CD14-positive monocyte (primary cell): Measurements from ENCODE around the gene FAM117B. TPM values are rescaled to one million over a fixed set of nuclear protein-coding genes. Genes with fewer than 3 reads are reported as not detected.
A peak's percentile ranks its signal among the peaks of the same experiment; 100 is the strongest.

Experiments used
- DNase-seq, 3 donors: peaks; one replicate each; pipeline ENCODE4 v3.0.0-alpha.2; 2011 to 2022
- H2AFZ ChIP-seq: 2 replicates; pipeline ENCODE4 v1.6.0; 2012; ENCODE audit warnings: mild to moderate bottlenecking, low read depth, low read length, inconsistent platforms; ENCODE audit not compliant: insufficient read depth, poor library complexity, severe bottlenecking
- H3K27ac ChIP-seq, 2 donors: 1 replicate in 1 of 2; 2 replicates in 1 of 2; pipeline ENCODE4 v1.5.1; 2012 to 2013; ENCODE audit warnings: low read length in 2 of 2, control low read depth in 1 of 2, inconsistent platforms in 1 of 2, low read depth in 1 of 2, mild to moderate bottlenecking in 1 of 2
- H3K27me3 ChIP-seq, 2 donors: one replicate each; pipeline versions ENCODE4 v1.6.0 to v1.6.1; 2011 to 2013; ENCODE audit warnings: low read length in 2 of 2; ENCODE audit not compliant: control insufficient read depth in 2 of 2, insufficient read depth in 2 of 2
- H3K36me3 ChIP-seq, 2 donors: replicated peaks in 1 of 2; 1 replicate in 1 of 2; 2 replicates in 1 of 2; pipeline versions ENCODE4 v1.5.1 to v1.6.1; 2012 to 2013; ENCODE audit warnings: low read length in 2 of 2, control low read depth in 1 of 2, inconsistent platforms in 1 of 2, mild to moderate bottlenecking in 1 of 2; ENCODE audit not compliant: insufficient read depth in 2 of 2, control insufficient read depth in 1 of 2
- H3K4me1 ChIP-seq, 2 donors: 1 replicate in 1 of 2; 2 replicates in 1 of 2; pipeline versions ENCODE4 v1.5.1 to v1.6.1; 2012 to 2013; ENCODE audit warnings: low read length in 2 of 2, control low read depth in 1 of 2, inconsistent platforms in 1 of 2, mild to moderate bottlenecking in 1 of 2, moderate library complexity in 1 of 2; ENCODE audit not compliant: insufficient read depth in 2 of 2, control insufficient read depth in 1 of 2
- H3K4me2 ChIP-seq: replicated peaks from 2 replicates; pipeline ENCODE3; 2012; ENCODE audit warnings: low read length, moderate library complexity, mild to moderate bottlenecking; ENCODE audit not compliant: poor library complexity, severe bottlenecking; ENCODE audit errors: extremely low read depth
- H3K4me3 ChIP-seq, 3 experiments: fragments of 200-600 bp in 1 of 3; sonication (generic) in 1 of 3; replicated peaks in 1 of 3; 1 replicate in 2 of 3; 2 replicates in 1 of 3; pipeline ENCODE4 v1.5.1; 2011 to 2013; ENCODE audit warnings: low read length in 3 of 3, mild to moderate bottlenecking in 3 of 3, control low read depth in 2 of 3, low read depth in 2 of 3, inconsistent platforms in 1 of 3, moderate library complexity in 1 of 3
- H3K79me2 ChIP-seq: 2 replicates; pipeline ENCODE4 v1.6.0; 2012; ENCODE audit warnings: mild to moderate bottlenecking, control low read depth, inconsistent platforms, low read length, moderate library complexity; ENCODE audit not compliant: insufficient read depth
- H3K9ac ChIP-seq: 2 replicates; pipeline ENCODE4 v1.6.0; 2017; ENCODE audit warnings: low read length, mild to moderate bottlenecking; ENCODE audit not compliant: insufficient read depth, poor library complexity, severe bottlenecking
- H3K9me3 ChIP-seq, 2 donors: replicated peaks in 1 of 2; 1 replicate in 1 of 2; 2 replicates in 1 of 2; pipeline versions ENCODE4 v1.5.1 to v1.6.1; 2012 to 2013; ENCODE audit warnings: low read length in 2 of 2, control low read depth in 1 of 2; ENCODE audit not compliant: control insufficient read depth in 1 of 2, insufficient read depth in 1 of 2
- H4K20me1 ChIP-seq: 2 replicates; pipeline ENCODE4 v1.6.0; 2012; ENCODE audit warnings: mild to moderate bottlenecking, low read length, control low read depth, moderate library complexity; ENCODE audit not compliant: insufficient read depth
- H3K27ac Mint-ChIP-seq, 7 donors: one replicate each; pipeline ENCODE4 v1.8.0; 2020; ENCODE audit warnings: mild to moderate bottlenecking in 7 of 7, mixed read lengths in 7 of 7, moderate library complexity in 6 of 7, inconsistent platforms in 2 of 7
- H3K27me3 Mint-ChIP-seq, 3 donors: one replicate each; pipeline ENCODE4 v1.8.0; 2021 to 2022; ENCODE audit warnings: low read depth in 3 of 3, mild to moderate bottlenecking in 3 of 3, mixed read lengths in 3 of 3, moderate library complexity in 3 of 3, inconsistent platforms in 1 of 3
- H3K36me3 Mint-ChIP-seq, 2 donors: one replicate each; pipeline ENCODE4 v1.8.0; 2020; ENCODE audit warnings: mixed read lengths in 2 of 2, inconsistent platforms in 1 of 2, mild to moderate bottlenecking in 1 of 2
- H3K4me1 Mint-ChIP-seq: one replicate; pipeline ENCODE4 v1.8.0; 2020; ENCODE audit warnings: mild to moderate bottlenecking, mixed read lengths
- H3K4me3 Mint-ChIP-seq, 2 donors: one replicate each; pipeline ENCODE4 v1.8.0; 2020; ENCODE audit warnings: mild to moderate bottlenecking in 2 of 2, mixed read lengths in 2 of 2, moderate library complexity in 1 of 2
- H3K9me3 Mint-ChIP-seq, 7 donors: one replicate each; pipeline ENCODE4 v1.8.0; 2020 to 2022; ENCODE audit warnings: mixed read lengths in 7 of 7, mild to moderate bottlenecking in 6 of 7, moderate library complexity in 6 of 7, inconsistent platforms in 2 of 7
- WGBS: methylation state at CpG from one replicate; pipeline ENCODE4 v1.1.5; 2013; ENCODE audit warnings: missing lambda C conversion rate; ENCODE audit not compliant: insufficient coverage; 5-methylcytosine and 5-hydroxymethylcytosine counted together
- intact Hi-C, 2 donors: fragments of 100-400 bp; cut with micrococcal nuclease; formaldehyde crosslinking; loops; one replicate each; pipeline versions ENCODE4 v1.15.0 to v1.15.1; 2023
- polyA plus RNA-seq, 3 donors: library from polyadenylated mRNA; depleted of rRNA in 1 of 3; unstranded in 2 of 3; stranded (reverse) in 1 of 3; fragments of 300-500 nt in 2 of 3; fragments of >200 nt in 1 of 3; fragmentation: Illumina TruSeq in 2 of 3; gene quantifications; 1 replicate in 2 of 3; 2 replicates in 1 of 3; pipeline ENCODE4 v1.2.3, GENCODE V29; 2012 to 2021
- TF ChIP-seq, protein P1 (sequence below): fragments of 200-600 bp; IDR thresholded peaks from one replicate; pipeline ENCODE4 v1.8.0; 2022; ENCODE audit warnings: antibody characterized with exemption, mild to moderate bottlenecking

The FAM117B gene
- polyA plus RNA-seq, 3 donors: 4.6 to 5.5 (median 4.6) TPM

DNA sequence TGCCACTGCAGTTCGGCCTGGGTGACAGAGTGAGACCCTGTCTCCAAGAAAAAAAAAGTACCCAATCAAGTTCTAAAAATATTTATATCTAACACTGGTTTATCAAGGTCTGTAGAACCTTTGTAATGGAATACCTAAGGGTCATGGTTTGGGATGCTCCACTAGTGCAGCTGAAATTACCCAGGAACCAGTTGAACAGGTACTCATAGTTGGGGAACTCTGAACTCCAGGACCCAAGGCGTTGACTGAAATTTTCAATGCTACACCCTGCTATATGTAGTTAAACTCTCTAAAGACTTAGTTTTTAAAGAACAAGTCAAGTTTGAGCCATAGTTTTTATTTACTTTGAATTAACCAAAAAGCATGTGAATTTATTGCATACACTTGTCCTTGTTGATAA lies 55.1 kb downstream of the FAM117B start:
- no CpG with 5 or more reads among the region's 2 CpGs for WGBS
- Histone ChIP-seq H3K4me1 (no peaks in the 10 kb centered on the region), H3K27ac (no peak overlapping the region), H3K27me3 (no peaks in the 10 kb centered on the region), H2AFZ (no peak overlapping the region), H3K79me2 (peaks cover 8% of the 10 kb centered on the region), H3K9me3 (no peaks in the 10 kb centered on the region), H3K4me3 (no peak overlapping the region), H4K20me1 (peaks cover 55% of the 10 kb centered on the region), H3K4me2 (no peak overlapping the region), H3K36me3 (no peaks in the 10 kb centered on the region), H3K9ac (no peak overlapping the region)
- Mint-ChIP-seq H3K27ac (peak overlapping the region in 1 of 7 donors; percentile 8), H3K4me1 (peaks cover 6% of the 10 kb centered on the region), H3K27me3 (no peaks in the 10 kb centered on the region), H3K36me3 (no peaks in the 10 kb centered on the region), H3K4me3 (no peak overlapping the region), H3K9me3 (peaks cover 0 to 5% (median 0%) of the 10 kb centered on the region in 7 donors)
- TF ChIP-seq, protein P1, sequence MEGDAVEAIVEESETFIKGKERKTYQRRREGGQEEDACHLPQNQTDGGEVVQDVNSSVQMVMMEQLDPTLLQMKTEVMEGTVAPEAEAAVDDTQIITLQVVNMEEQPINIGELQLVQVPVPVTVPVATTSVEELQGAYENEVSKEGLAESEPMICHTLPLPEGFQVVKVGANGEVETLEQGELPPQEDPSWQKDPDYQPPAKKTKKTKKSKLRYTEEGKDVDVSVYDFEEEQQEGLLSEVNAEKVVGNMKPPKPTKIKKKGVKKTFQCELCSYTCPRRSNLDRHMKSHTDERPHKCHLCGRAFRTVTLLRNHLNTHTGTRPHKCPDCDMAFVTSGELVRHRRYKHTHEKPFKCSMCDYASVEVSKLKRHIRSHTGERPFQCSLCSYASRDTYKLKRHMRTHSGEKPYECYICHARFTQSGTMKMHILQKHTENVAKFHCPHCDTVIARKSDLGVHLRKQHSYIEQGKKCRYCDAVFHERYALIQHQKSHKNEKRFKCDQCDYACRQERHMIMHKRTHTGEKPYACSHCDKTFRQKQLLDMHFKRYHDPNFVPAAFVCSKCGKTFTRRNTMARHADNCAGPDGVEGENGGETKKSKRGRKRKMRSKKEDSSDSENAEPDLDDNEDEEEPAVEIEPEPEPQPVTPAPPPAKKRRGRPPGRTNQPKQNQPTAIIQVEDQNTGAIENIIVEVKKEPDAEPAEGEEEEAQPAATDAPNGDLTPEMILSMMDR: no peak
- no peak for DNase-seq
- intact Hi-C loops: no loop called here

DNA sequence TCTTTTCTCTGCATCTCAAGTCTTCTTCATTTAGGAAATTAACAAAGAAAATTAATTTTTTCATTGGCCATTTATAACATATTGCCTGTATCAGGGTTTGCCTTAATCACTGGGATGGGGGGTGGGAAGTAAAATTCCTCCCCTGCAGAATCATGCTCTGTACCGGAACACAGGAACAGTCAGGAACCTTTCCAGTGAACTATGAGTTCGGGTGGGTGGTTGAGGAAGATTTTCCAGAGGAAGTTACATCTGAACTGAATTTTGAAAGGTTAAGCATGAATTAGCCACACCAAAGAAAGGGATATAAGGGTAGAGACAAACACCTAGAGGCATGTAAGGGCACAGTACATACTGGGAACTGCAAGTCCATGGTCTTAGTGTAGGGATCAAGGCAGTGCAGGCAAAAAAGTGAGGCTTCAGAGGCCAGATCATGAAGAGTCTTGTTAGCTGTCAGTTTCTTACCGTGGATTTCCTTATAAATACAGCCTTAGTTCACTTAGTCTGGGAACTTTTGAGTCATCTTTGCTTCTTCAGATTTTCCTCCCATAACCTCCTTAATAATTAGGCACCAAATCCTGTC lies 55.6 kb downstream of the FAM117B start:
- Mint-ChIP-seq H3K4me3 (no peak overlapping the region), H3K4me1 (peaks cover 8% of the 10 kb centered on the region), H3K9me3 (peaks cover 0 to 3% (median 0%) of the 10 kb centered on the region in 7 donors), H3K36me3 (no peaks in the 10 kb centered on the region), H3K27me3 (no peaks in the 10 kb centered on the region), H3K27ac (peak overlapping the region in 3 of 7 donors; percentile 9 to 60 (median 34))
- Histone ChIP-seq H3K4me1 (no peaks in the 10 kb centered on the region), H4K20me1 (peaks cover 60% of the 10 kb centered on the region), H3K79me2 (peaks cover 8% of the 10 kb centered on the region), H3K9ac (no peak overlapping the region), H3K4me2 (no peak overlapping the region), H3K9me3 (no peaks in the 10 kb centered on the region), H3K36me3 (no peaks in the 10 kb centered on the region), H3K27me3 (no peaks in the 10 kb centered on the region), H3K27ac (no peak overlapping the region), H3K4me3 (no peak overlapping the region), H2AFZ (no peak overlapping the region)
- no CpG with 5 or more reads among the region's 3 CpGs for WGBS
- TF ChIP-seq, protein P1: no peak
- no peak for DNase-seq
- intact Hi-C loops: no loop called here
